ENCODE measurements around the gene FKBP15.
"Not testable (repeated sequence)": the region's sequence is repeated elsewhere in the genome, so short reads cannot be mapped to it uniquely, and the experiment has no call there.

The FKBP15 gene

DNA sequence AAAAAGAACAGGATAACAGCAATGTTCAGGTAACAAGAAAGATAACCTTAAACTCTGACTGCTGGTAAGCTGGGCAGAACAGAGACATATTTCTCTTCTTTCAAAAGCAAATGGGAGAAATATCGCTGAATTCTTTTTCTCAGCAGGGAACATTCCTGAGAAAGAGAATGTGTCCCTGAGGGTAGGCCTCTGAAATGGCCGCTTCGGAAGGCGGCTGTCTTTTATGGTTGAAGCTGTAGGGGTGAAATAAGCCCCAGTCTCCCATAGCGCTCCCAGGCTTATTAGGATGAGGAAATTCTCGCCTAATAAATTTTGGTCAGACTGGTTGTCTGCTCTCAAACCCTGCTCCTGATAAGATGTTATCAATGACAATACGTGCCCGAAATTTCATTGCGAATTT lies 80.2 kb downstream of the FKBP15 start:
- H3K4me3 ChIP-seq (ENCODE audit: low read length); H3K27ac ChIP-seq (ENCODE audit: low read depth, low read length); H3K36me3 ChIP-seq (ENCODE audit: insufficient read depth, low read length); H3K9ac ChIP-seq (ENCODE audit: low read depth, low read length); H3K4me1 ChIP-seq (ENCODE audit: insufficient read depth, low read length); H3K9me3 ChIP-seq (ENCODE audit: insufficient read depth, low read depth, low read length); H3K27me3 ChIP-seq (ENCODE audit: insufficient read depth, low read length): not testable (repeated sequence)
- 71% methylated on average over 9 of the region's 9 CpGs for WGBS

DNA sequence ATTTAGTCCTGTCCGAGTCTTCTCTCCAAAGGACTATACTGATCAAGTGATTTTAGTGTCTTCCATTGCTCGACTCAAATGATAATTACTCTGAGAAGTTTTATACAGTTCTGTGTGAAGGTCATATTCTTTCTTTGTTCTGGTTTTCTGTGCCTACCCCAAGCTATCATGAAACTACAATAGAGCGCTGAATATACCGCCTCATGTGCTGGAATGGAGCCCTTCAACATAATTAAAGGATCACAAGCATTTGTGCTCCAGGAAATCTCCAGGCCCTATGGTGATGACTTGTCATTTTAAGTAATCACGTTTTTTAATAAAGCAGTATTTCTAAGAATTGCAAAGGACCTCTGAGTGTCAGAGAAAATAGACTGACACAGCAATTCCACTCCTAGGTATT lies 81.1 kb downstream of the FKBP15 start:
- no peak overlapping the region for H3K9ac ChIP-seq (ENCODE audit: low read depth, low read length)
- H3K27ac ChIP-seq (ENCODE audit: low read depth, low read length): no peak overlapping the region
- H3K4me3 ChIP-seq (ENCODE audit: low read length): no peak overlapping the region
- H3K27me3 ChIP-seq (ENCODE audit: insufficient read depth, low read length): no peaks in the 10 kb centered on the region
- H3K9me3 ChIP-seq (ENCODE audit: insufficient read depth, low read depth, low read length): peaks cover 2% of the 10 kb centered on the region; the same call in 1 of the 2 replicates
- WGBS: 96% methylated on average over 5 of the region's 5 CpGs
- H3K4me1 ChIP-seq (ENCODE audit: insufficient read depth, low read length): no peaks in the 10 kb centered on the region
- no peaks in the 10 kb centered on the region for H3K36me3 ChIP-seq (ENCODE audit: insufficient read depth, low read length)

DNA sequence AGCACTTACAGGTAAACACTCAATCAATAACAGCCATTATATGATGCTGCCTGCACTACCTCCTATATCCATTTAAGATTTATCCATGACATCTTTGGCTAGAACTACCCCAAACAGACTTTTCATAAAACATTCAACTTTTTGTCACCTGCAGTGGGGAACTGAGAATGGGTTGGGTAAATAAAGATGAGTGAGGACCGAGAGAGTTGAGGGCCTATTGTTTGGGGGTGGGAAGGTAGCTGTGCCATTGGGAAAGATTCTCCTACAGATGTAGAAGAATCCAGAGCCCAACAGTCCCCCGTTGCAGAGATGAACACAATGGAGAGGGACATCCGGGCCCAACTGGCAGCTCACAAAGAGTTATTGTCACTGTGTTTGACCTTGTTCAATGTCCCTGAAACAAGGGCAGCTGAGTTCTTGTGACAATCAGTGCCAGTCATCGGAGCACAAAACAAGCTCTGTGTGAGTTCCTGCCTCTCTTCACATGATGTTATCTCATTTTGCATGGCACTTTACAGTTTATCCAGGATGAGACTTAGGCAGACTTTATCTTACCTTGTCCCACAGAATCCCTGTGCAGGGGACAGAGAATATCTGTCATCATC lies 81.8 kb downstream of the FKBP15 start:
- Histone ChIP-seq H3K27me3 (ENCODE audit: insufficient read depth, low read length) (no peaks in the 10 kb centered on the region), H3K9ac (ENCODE audit: low read depth, low read length) (no peak overlapping the region), H3K4me1 (ENCODE audit: insufficient read depth, low read length) (no peaks in the 10 kb centered on the region), H3K4me3 (ENCODE audit: low read length) (no peak overlapping the region), H3K27ac (ENCODE audit: low read depth, low read length) (no peak overlapping the region), H3K9me3 (ENCODE audit: insufficient read depth, low read depth, low read length) (peaks cover 2% of the 10 kb centered on the region; the same call in 1 of the 2 replicates), H3K36me3 (ENCODE audit: insufficient read depth, low read length) (no peaks in the 10 kb centered on the region)
- 84% methylated on average over 4 of the region's 4 CpGs for WGBS

DNA sequence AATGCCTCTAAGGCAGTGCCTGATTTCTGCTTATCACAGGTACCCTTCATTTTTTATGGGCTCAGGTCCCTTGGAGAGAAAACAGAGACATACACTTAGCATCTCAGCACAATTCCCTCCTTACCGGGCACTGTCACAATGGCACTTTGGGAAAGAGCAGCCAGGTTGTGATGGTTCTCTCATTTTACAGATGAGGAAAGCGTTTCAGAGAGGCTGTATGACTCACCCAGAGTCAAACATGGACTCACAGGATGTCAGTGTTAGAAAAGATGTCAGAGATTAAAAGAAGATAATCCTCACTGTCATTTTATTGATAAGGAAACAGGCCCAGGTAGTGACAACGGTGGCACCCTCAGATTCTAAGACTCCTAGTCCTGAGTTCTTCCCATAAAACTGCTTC lies 82.3 kb downstream of the FKBP15 start:
- no peaks in the 10 kb centered on the region for H3K4me1 ChIP-seq (ENCODE audit: insufficient read depth, low read length)
- H3K27ac ChIP-seq (ENCODE audit: low read depth, low read length): no peak overlapping the region
- 87% methylated on average over 3 of the region's 3 CpGs for WGBS
- H3K9ac ChIP-seq (ENCODE audit: low read depth, low read length): no peak overlapping the region
- H3K27me3 ChIP-seq (ENCODE audit: insufficient read depth, low read length): no peaks in the 10 kb centered on the region
- H3K9me3 ChIP-seq (ENCODE audit: insufficient read depth, low read depth, low read length): peaks cover 2% of the 10 kb centered on the region; the same call in 1 of the 2 replicates
- H3K36me3 ChIP-seq (ENCODE audit: insufficient read depth, low read length): no peaks in the 10 kb centered on the region
- H3K4me3 ChIP-seq (ENCODE audit: low read length): no peak overlapping the region

DNA sequence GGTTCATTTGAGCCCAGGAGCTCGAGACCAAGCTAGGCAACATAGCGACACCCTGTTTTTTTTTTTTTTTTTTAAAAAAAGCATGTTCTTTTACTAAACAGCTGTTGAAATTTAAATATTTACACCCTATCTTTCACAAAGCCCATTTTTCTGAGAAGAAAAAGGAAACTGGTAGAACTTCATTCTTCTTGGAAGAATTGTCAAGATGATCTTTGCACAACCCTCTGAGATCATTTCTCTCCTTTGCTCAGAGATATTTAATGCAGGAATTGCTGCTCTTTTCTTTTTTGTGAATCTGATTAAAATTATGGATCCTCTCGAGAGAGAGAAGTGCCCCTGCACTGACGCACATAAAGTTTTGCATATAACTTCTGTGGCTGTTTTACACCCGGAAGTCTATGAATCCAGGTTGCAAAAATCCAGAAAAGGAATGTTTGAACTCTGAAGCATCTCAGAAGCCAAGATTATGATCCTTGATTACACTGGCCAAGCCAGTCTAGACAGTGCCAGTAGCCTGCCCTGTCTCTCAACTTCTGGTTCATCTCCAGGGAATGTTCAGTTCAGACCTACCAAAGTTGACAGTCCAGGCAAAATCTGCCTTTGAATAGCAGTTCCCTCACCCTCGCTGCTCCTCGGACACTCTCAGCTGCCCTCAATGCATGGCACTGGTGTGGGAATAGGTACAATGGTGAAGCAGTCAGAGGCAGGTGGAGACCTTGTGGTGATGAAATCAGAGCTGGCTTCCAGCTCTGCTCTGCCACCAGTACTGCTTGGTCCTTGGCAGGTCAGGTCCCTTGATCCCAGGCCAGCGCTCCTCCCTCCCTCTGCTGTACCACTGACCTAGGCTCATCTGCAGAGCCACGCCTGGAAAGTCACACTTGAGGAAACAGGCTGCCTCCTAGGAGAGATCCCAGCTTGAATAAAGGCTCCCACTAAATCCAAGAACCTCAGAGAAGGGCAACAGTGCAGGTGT lies 83.6 kb downstream of the FKBP15 start:
- 83% methylated on average over 8 of the region's 9 CpGs for WGBS
- Histone ChIP-seq H3K27ac (ENCODE audit: low read depth, low read length) (no peak overlapping the region), H3K9me3 (ENCODE audit: insufficient read depth, low read depth, low read length) (peaks cover 2% of the 10 kb centered on the region; the same call in 1 of the 2 replicates)

DNA sequence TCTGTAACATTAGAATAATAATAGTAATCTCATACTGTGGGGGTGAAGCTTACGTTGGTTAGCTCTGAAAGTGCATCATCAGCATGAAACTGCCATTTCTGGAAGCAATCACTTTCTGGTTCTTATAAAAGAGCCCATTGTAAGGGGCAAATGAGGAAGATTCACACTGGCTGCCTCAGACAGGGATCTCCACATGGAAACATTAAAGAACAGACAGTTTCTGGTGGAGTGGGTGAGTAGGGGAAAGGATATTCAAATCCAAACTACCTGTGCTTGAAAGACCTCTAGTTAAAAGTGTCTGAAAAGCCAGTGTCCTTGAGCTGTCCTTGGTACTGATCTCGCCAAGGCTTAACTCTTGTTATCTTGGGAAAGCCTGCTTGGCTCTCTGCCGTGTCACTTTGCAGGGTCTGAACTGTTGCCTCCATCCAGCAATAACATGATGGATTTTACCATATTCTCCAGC lies 89.4 kb downstream of the FKBP15 start:
- 40% methylated on average over 3 of the region's 3 CpGs for WGBS
- H3K4me3 ChIP-seq (ENCODE audit: low read length): no peak overlapping the region
- no peaks in the 10 kb centered on the region for H3K27me3 ChIP-seq (ENCODE audit: insufficient read depth, low read length)
- no peak overlapping the region for H3K27ac ChIP-seq (ENCODE audit: low read depth, low read length)
- no peak overlapping the region for H3K9ac ChIP-seq (ENCODE audit: low read depth, low read length)
- no peaks in the 10 kb centered on the region for H3K36me3 ChIP-seq (ENCODE audit: insufficient read depth, low read length)
- no peaks in the 10 kb centered on the region for H3K4me1 ChIP-seq (ENCODE audit: insufficient read depth, low read length)
- H3K9me3 ChIP-seq (ENCODE audit: insufficient read depth, low read depth, low read length): no peaks in the 10 kb centered on the region

More for the DNA sequence above, 83.6 kb downstream of the FKBP15 start:
- H3K36me3 ChIP-seq (ENCODE audit: insufficient read depth, low read length): no peaks in the 10 kb centered on the region
- no peak overlapping the region for H3K4me3 ChIP-seq (ENCODE audit: low read length)
- H3K4me1 ChIP-seq (ENCODE audit: insufficient read depth, low read length): no peaks in the 10 kb centered on the region
- no peaks in the 10 kb centered on the region for H3K27me3 ChIP-seq (ENCODE audit: insufficient read depth, low read length)
- H3K9ac ChIP-seq (ENCODE audit: low read depth, low read length): no peak overlapping the region

DNA sequence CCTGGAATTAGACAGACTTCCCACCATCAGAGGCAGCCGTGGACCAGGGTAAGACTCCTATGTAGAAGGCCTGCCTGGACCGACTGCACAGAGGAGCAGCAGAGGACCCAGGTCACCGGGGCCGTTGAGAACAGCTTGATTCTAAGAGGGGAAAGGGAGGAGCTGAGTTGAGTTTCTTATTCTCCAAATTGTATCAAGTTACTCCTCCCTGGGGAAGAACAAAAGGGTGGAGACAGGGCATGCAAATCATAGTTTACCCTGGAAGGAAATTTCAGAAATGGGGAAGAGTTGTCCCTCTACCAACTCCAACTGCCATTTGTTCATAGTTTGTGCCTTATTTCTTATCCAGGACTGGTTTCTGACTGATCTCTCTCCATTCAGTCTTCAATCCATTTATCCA lies 91.2 kb downstream of the FKBP15 start:
- Histone ChIP-seq H3K4me3 (ENCODE audit: low read length) (no peak overlapping the region), H3K4me1 (ENCODE audit: insufficient read depth, low read length) (no peaks in the 10 kb centered on the region), H3K9me3 (ENCODE audit: insufficient read depth, low read depth, low read length) (no peaks in the 10 kb centered on the region), H3K36me3 (ENCODE audit: insufficient read depth, low read length) (no peaks in the 10 kb centered on the region), H3K27me3 (ENCODE audit: insufficient read depth, low read length) (no peaks in the 10 kb centered on the region), H3K9ac (ENCODE audit: low read depth, low read length) (no peak overlapping the region), H3K27ac (ENCODE audit: low read depth, low read length) (no peak overlapping the region)
- WGBS: 72% methylated on average over 4 of the region's 4 CpGs

DNA sequence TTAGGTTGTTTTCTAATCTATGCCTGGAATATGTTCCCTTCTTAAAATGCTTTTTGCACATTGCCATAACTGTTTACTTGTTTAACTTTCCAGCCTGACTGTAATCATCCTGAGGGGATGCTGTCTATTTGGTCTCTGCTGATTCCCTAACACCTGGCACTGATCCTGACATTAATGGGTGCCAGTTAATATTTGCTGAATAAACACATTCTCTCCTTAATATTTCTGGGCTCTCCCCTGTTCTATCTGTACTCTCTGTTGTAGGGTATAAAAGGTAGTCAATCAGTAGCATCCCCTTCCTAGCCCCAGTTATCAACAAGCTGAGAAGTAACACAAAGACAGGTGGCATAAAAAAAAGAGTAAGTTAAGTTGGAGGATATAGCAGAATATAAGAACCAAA lies 91.6 kb downstream of the FKBP15 start:
- Histone ChIP-seq H3K9ac (ENCODE audit: low read depth, low read length) (no peak overlapping the region), H3K9me3 (ENCODE audit: insufficient read depth, low read depth, low read length) (no peaks in the 10 kb centered on the region), H3K27me3 (ENCODE audit: insufficient read depth, low read length) (no peaks in the 10 kb centered on the region)

DNA sequence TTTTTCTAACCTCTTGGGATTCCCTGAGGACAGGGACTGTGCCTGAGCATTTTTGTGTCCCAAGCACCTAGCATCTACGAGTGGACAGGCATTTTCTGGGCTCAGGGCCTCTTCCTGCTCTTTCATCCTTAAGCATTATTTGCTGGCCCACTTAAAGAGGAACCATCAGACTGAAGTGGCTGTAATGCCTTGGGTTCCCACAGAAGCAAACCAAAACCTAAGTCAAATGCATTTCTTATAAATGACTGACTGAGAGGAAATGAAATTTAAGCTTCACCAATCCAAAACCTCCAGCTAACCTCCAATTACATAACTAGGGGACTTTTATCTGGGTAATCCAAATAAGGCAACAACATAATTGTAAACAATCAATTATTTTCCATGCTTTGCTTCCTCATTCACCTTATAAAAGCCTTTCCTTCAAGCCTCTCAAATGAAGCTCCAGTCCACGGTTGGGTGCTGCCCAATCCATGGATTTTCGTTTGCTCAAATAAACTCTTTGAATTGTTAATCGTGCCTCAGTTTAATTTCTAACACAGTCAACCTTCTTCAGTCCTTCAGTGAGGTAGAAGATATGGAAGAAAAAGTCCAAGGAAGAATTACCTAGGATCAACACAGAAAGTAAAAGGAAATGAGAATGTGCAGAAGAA lies 95.6 kb downstream of the FKBP15 start:
- Histone ChIP-seq H3K9me3 (ENCODE audit: insufficient read depth, low read depth, low read length) (no peaks in the 10 kb centered on the region), H3K27me3 (ENCODE audit: insufficient read depth, low read length) (no peaks in the 10 kb centered on the region), H3K36me3 (ENCODE audit: insufficient read depth, low read length) (no peaks in the 10 kb centered on the region), H3K27ac (ENCODE audit: low read depth, low read length) (no peak overlapping the region), H3K4me3 (ENCODE audit: low read length) (no peak overlapping the region), H3K9ac (ENCODE audit: low read depth, low read length) (no peak overlapping the region), H3K4me1 (ENCODE audit: insufficient read depth, low read length) (no peaks in the 10 kb centered on the region)
- WGBS: 81% methylated on average over 3 of the region's 4 CpGs

More for the DNA sequence above, 91.6 kb downstream of the FKBP15 start:
- Histone ChIP-seq H3K4me1 (ENCODE audit: insufficient read depth, low read length) (no peaks in the 10 kb centered on the region), H3K4me3 (ENCODE audit: low read length) (no peak overlapping the region), H3K36me3 (ENCODE audit: insufficient read depth, low read length) (no peaks in the 10 kb centered on the region), H3K27ac (ENCODE audit: low read depth, low read length) (no peak overlapping the region)

DNA sequence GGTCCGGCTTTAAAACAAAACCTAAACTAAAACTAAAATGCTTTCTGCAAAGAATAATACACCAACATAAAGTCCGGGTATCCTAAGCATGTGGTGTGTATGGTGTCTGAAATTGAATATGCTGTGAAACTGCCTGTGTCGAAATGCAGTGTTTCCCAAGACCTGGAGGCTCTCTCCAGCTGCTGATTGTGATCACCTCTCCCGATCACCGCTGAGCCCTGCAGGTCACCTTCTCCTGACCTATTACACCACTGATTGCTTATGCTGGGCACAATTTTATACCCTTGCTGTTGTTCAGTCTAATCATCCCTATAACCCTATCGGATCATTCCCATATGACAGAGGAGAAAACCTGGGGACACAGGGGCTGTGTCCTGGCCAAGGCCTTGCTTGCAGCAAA lies 102.2 kb downstream of the FKBP15 start:
- H3K36me3 ChIP-seq (ENCODE audit: insufficient read depth, low read length); H3K9ac ChIP-seq (ENCODE audit: low read depth, low read length); H3K4me1 ChIP-seq (ENCODE audit: insufficient read depth, low read length); H3K9me3 ChIP-seq (ENCODE audit: insufficient read depth, low read depth, low read length); H3K4me3 ChIP-seq (ENCODE audit: low read length); H3K27ac ChIP-seq (ENCODE audit: low read depth, low read length); H3K27me3 ChIP-seq (ENCODE audit: insufficient read depth, low read length): not testable (repeated sequence)
- WGBS: no CpG with 5 or more reads among the region's 6 CpGs
